Ishikawa (cell line): ENCODE data around the gene B4GALT5.

Source experiments
- EP300 ChIP-seq: IDR thresholded peaks from 2 replicates; pipeline ENCODE4 v1.6.1; 2012; ENCODE audit warnings: borderline replicate concordance
- FOXM1 ChIP-seq: IDR thresholded peaks from 2 replicates; pipeline ENCODE4 v1.6.1; 2012; ENCODE audit warnings: low read depth, borderline replicate concordance
- TAF1 ChIP-seq: IDR thresholded peaks from 2 replicates; pipeline ENCODE4 v1.6.1; 2012; ENCODE audit warnings: low read depth, mild to moderate bottlenecking
- USF1 ChIP-seq: IDR thresholded peaks from 2 replicates; pipeline ENCODE4 v1.6.1; 2012
- YY1 ChIP-seq: IDR thresholded peaks from 2 replicates; pipeline ENCODE4 v1.6.1; 2012; ENCODE audit warnings: low read depth

- no peak for TF ChIP-seq YY1
- TF ChIP-seq USF1: no peak
- TF ChIP-seq TAF1: no peak
- no peak for TF ChIP-seq FOXM1
- TF ChIP-seq EP300: no peak
Measured at GRCh38 chr20:49687595-49688567, 25.8 kb downstream of the B4GALT5 start.
